GM18499 (cell line): Measurements from ENCODE around the gene SH3RF1.
A peak's percentile ranks its signal among the peaks of the same experiment; 100 is the strongest.

Experiments
- ATAC-seq: cut with Tn5 transposase; IDR thresholded peaks from one replicate; pipeline ENCODE4 v1.9.1; 2021; ENCODE audit warnings: moderate number of reproducible peaks; ENCODE audit not compliant: insufficient read depth, unreplicated experiment

Gene SH3RF1

GRCh38 chr4:169175476-169175875 lies 95.3 kb downstream of the SH3RF1 start:
- ATAC-seq, result no peak

- ATAC-seq, result no peak
Measured at GRCh38 chr4:169175035-169175434, 95.7 kb downstream of the SH3RF1 start.

GRCh38 chr4:169174247-169174646 lies 96.5 kb downstream of the SH3RF1 start:
- no peak for ATAC-seq

- ATAC-seq, result peak; percentile 95
Measured at GRCh38 chr4:169167957-169168858, 102.5 kb downstream of the SH3RF1 start.

- no peak for ATAC-seq
Measured at GRCh38 chr4:169164669-169165415, 105.9 kb downstream of the SH3RF1 start.

GRCh38 chr4:169163947-169164668 lies 106.6 kb downstream of the SH3RF1 start:
- ATAC-seq, result no peak

- no peak for ATAC-seq
Measured at GRCh38 chr4:169163495-169163894, 107.3 kb downstream of the SH3RF1 start.

GRCh38 chr4:169160825-169161224 lies 109.9 kb downstream of the SH3RF1 start:
- no peak for ATAC-seq

GRCh38 chr4:169159624-169160171 lies 111.1 kb downstream of the SH3RF1 start:
- ATAC-seq, result no peak

- ATAC-seq, result no peak
Measured at GRCh38 chr4:169158861-169159260, 111.9 kb downstream of the SH3RF1 start.

GRCh38 chr4:169158046-169158445 lies 112.7 kb downstream of the SH3RF1 start:
- ATAC-seq, result no peak

- no peak for ATAC-seq
Measured at GRCh38 chr4:169156392-169156791, 114.4 kb downstream of the SH3RF1 start.

- no peak for ATAC-seq
Measured at GRCh38 chr4:169154121-169154520, 116.6 kb downstream of the SH3RF1 start.

- ATAC-seq, result no peak
Measured at GRCh38 chr4:169153481-169154087, 117.2 kb downstream of the SH3RF1 start.

- no peak for ATAC-seq
Measured at GRCh38 chr4:169152899-169153298, 117.9 kb downstream of the SH3RF1 start.

- no peak for ATAC-seq
Measured at GRCh38 chr4:169152098-169152497, 118.7 kb downstream of the SH3RF1 start.

- no peak for ATAC-seq
Measured at GRCh38 chr4:169151671-169152070, 119.1 kb downstream of the SH3RF1 start.

- ATAC-seq, result no peak
Measured at GRCh38 chr4:169150806-169151205, 120.0 kb downstream of the SH3RF1 start.

GRCh38 chr4:169148885-169149284 lies 121.9 kb downstream of the SH3RF1 start:
- ATAC-seq, result no peak

- no peak for ATAC-seq
Measured at GRCh38 chr4:169147191-169147590, 123.6 kb downstream of the SH3RF1 start.
